ENCODE measurements around the gene MRPL10.

The MRPL10 gene

DNA sequence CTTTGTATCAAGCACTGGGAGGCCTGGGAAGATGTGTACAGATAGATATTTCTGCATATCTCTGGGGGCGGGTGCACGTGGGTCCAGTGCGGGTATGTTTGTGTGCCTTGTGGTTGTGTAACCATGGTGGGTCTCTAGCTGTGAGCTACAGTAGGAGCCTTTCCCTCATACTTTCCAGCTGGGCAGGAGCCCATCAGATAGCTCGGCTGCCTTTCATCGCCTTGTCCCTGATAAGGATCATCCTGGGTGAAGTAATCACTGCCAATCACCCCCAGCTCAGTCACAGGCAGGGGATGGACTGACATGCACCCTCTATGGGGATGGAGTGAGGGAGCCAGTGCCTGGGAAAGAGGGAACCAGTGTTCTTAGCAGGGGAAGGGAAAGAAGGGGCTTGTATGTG, 12.9 kb upstream of the MRPL10 start (continued):
- no peak for TF ChIP-seq ARNTL (CRISPR knock-in tag; IDR thresholded peaks at IDR 0.05; ENCODE audit: borderline replicate concordance, low read depth)
- no peak for TF ChIP-seq TOX (CRISPR knock-in tag; IDR thresholded peaks at IDR 0.05; ENCODE audit: borderline replicate concordance)
- no peak for TF ChIP-seq ZNF8 (CRISPR knock-in tag; IDR thresholded peaks at IDR 0.05)
- no peak for TF ChIP-seq ZNF70 (CRISPR knock-in tag; IDR thresholded peaks at IDR 0.05)
- TF ChIP-seq, protein P1, sequence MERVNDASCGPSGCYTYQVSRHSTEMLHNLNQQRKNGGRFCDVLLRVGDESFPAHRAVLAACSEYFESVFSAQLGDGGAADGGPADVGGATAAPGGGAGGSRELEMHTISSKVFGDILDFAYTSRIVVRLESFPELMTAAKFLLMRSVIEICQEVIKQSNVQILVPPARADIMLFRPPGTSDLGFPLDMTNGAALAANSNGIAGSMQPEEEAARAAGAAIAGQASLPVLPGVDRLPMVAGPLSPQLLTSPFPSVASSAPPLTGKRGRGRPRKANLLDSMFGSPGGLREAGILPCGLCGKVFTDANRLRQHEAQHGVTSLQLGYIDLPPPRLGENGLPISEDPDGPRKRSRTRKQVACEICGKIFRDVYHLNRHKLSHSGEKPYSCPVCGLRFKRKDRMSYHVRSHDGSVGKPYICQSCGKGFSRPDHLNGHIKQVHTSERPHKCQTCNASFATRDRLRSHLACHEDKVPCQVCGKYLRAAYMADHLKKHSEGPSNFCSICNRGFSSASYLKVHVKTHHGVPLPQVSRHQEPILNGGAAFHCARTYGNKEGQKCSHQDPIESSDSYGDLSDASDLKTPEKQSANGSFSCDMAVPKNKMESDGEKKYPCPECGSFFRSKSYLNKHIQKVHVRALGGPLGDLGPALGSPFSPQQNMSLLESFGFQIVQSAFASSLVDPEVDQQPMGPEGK (CRISPR knock-in tag; IDR thresholded peaks at IDR 0.05; ENCODE audit: borderline replicate concordance): no peak
- no peak for TF ChIP-seq ZFP30 (CRISPR knock-in tag; IDR thresholded peaks at IDR 0.05)

- no peak for ATAC-seq
- TF ChIP-seq CSRNP3 (CRISPR knock-in tag; IDR thresholded peaks at IDR 0.05) (no peak), ARNTL (CRISPR knock-in tag; IDR thresholded peaks at IDR 0.05; ENCODE audit: borderline replicate concordance, low read depth) (no peak), PPARA (CRISPR knock-in tag; IDR thresholded peaks at IDR 0.05; ENCODE audit: borderline replicate concordance) (no peak), ISL1 (CRISPR knock-in tag; IDR thresholded peaks at IDR 0.05) (no peak), ZFP3 (CRISPR knock-in tag; IDR thresholded peaks at IDR 0.05) (no peak), ZNF8 (CRISPR knock-in tag; IDR thresholded peaks at IDR 0.05) (no peak), TCF4 (CRISPR knock-in tag; IDR thresholded peaks at IDR 0.05; ENCODE audit: borderline replicate concordance) (no peak), TOX (CRISPR knock-in tag; IDR thresholded peaks at IDR 0.05; ENCODE audit: borderline replicate concordance) (no peak), CREB5 (CRISPR knock-in tag; IDR thresholded peaks at IDR 0.05; ENCODE audit: low read depth) (no peak), ESRRG (CRISPR knock-in tag; IDR thresholded peaks at IDR 0.05) (no peak), CSDC2 (CRISPR knock-in tag; IDR thresholded peaks at IDR 0.05) (no peak)
- TF ChIP-seq, protein P2, sequence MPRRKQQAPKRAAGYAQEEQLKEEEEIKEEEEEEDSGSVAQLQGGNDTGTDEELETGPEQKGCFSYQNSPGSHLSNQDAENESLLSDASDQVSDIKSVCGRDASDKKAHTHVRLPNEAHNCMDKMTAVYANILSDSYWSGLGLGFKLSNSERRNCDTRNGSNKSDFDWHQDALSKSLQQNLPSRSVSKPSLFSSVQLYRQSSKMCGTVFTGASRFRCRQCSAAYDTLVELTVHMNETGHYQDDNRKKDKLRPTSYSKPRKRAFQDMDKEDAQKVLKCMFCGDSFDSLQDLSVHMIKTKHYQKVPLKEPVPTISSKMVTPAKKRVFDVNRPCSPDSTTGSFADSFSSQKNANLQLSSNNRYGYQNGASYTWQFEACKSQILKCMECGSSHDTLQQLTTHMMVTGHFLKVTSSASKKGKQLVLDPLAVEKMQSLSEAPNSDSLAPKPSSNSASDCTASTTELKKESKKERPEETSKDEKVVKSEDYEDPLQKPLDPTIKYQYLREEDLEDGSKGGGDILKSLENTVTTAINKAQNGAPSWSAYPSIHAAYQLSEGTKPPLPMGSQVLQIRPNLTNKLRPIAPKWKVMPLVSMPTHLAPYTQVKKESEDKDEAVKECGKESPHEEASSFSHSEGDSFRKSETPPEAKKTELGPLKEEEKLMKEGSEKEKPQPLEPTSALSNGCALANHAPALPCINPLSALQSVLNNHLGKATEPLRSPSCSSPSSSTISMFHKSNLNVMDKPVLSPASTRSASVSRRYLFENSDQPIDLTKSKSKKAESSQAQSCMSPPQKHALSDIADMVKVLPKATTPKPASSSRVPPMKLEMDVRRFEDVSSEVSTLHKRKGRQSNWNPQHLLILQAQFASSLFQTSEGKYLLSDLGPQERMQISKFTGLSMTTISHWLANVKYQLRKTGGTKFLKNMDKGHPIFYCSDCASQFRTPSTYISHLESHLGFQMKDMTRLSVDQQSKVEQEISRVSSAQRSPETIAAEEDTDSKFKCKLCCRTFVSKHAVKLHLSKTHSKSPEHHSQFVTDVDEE (CRISPR knock-in tag; IDR thresholded peaks at IDR 0.05): no peak
- TF ChIP-seq, protein P3, sequence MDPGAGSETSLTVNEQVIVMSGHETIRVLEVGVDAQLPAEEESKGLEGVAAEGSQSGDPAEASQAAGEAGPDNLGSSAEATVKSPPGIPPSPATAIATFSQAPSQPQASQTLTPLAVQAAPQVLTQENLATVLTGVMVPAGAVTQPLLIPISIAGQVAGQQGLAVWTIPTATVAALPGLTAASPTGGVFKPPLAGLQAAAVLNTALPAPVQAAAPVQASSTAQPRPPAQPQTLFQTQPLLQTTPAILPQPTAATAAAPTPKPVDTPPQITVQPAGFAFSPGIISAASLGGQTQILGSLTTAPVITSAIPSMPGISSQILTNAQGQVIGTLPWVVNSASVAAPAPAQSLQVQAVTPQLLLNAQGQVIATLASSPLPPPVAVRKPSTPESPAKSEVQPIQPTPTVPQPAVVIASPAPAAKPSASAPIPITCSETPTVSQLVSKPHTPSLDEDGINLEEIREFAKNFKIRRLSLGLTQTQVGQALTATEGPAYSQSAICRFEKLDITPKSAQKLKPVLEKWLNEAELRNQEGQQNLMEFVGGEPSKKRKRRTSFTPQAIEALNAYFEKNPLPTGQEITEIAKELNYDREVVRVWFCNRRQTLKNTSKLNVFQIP (CRISPR knock-in tag; IDR thresholded peaks at IDR 0.05; ENCODE audit: borderline replicate concordance, low read depth): no peak
Observed at GRCh38 chr17:47843391-47843730, 12.0 kb upstream of the MRPL10 start.

DNA sequence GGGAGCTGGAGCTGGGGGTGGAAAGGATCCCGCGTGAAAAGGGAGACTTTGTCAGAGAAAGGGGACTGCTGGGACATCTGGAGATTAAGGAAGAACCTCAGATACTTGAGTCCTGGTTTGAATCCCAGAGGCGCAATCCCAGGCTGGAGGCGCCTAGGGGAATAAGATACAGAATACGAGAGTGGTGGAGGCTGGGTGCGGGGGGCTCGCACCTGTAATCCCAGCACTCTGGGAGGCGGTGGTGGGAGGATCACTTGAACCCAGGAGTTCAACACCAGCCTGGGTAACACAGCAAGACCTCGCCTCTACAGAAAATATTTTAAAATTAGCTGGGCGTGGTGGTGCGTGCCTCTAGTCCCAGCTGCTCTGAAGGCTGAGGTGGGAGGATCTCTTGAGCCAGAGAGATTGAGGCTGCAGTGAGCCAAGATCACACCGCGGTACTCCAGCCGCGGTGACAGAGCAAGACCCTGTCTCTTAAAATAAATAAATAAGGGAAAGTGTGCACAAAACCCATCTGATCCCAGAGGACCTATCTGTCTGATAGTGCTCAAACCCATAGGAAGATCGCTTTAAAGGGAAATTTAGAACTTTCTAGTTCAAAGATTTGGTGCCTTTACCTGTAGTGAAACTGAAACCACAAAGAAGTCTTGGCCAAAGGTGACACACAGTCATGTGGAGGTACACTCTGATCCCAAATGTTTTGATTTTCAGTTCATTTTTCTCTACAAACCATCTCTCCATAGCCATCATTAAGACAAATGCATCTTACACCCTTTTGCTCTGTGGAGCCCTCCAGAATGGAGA, 10.3 kb upstream of the MRPL10 start:
- ATAC-seq: peak; percentile 1; the same call in 2 of the 3 replicates
- TF ChIP-seq TCF4 (CRISPR knock-in tag; IDR thresholded peaks at IDR 0.05; ENCODE audit: borderline replicate concordance) (no peak; the same call in 1 of the 2 replicates), ZNF565 (CRISPR knock-in tag; conservative IDR thresholded peaks at IDR 0.05; ENCODE audit: low read depth) (no peak), OSR1 (CRISPR knock-in tag; IDR thresholded peaks at IDR 0.05) (no peak), ZFP3 (CRISPR knock-in tag; IDR thresholded peaks at IDR 0.05) (no peak), ZNF70 (CRISPR knock-in tag; IDR thresholded peaks at IDR 0.05) (no peak), TOX (CRISPR knock-in tag; IDR thresholded peaks at IDR 0.05; ENCODE audit: borderline replicate concordance) (no peak), ZFP30 (CRISPR knock-in tag; IDR thresholded peaks at IDR 0.05) (no peak), ZC3H10 (CRISPR knock-in tag; IDR thresholded peaks at IDR 0.05) (no peak), CSDC2 (CRISPR knock-in tag; IDR thresholded peaks at IDR 0.05) (no peak), GLIS3 (CRISPR knock-in tag; IDR thresholded peaks at IDR 0.05) (no peak)
- TF ChIP-seq, protein P3 (CRISPR knock-in tag; IDR thresholded peaks at IDR 0.05; ENCODE audit: borderline replicate concordance, low read depth): no peak
